ENCODE measurements around the gene PC. TPM values are rescaled to one million over a fixed set of nuclear protein-coding genes. Genes with fewer than 3 reads are reported as not detected.

PC gene
- total and polyA plus RNA-seq, 2 experiments from 2014 or later = 18.3 to 21.7 TPM

DNA sequence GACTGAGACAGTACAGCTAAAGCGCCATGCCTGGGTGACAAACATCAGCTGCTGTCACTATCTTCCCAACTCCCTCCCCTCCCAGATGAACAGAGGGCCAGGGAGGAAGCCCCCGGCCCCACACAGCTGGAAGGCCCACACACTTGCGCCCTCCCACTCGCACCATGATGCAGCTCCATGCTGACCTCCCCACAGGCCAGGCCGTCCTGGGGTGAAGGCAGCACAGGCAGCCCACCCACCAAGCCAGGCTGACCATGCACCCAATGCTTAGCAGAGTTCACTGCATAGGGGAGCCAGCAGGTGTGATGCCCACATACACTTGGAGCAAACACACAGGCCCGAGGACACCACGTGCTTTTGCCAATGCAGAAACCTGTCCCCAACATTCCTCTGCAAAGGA, 79.2 kb downstream of the PC start:
- Histone ChIP-seq H2AFZ (no peak overlapping the region), H3K4me2 (no peak overlapping the region), H3K27ac (ENCODE audit: low read depth) (no peak overlapping the region), H3K4me1 (ENCODE audit: insufficient read depth) (peaks cover 10% of the 10 kb centered on the region; the same call in 1 of the 2 replicates), H3F3A (replicated peaks; ENCODE audit: low read depth) (no peaks in the 10 kb centered on the region), H3K9me2 (ENCODE audit: insufficient read depth) (no peaks in the 10 kb centered on the region), H3K4me3 (no peak overlapping the region), H3K27me3 (ENCODE audit: insufficient read depth) (no peaks in the 10 kb centered on the region), H3K36me3 (ENCODE audit: insufficient read depth) (no peaks in the 10 kb centered on the region), H4K20me1 (replicated peaks; ENCODE audit: insufficient read depth) (no peaks in the 10 kb centered on the region), H3K79me2 (replicated peaks; ENCODE audit: insufficient read depth) (no peaks in the 10 kb centered on the region)
- no peak overlapping the region for H3K4me3 Mint-ChIP-seq
- H3K4me1 Mint-ChIP-seq = peaks cover 48% of the 10 kb centered on the region
- ATAC-seq (no peak), DNase-seq (ENCODE audit: low spot score) (no peak)
- H3K27me3 Mint-ChIP-seq (ENCODE audit: insufficient read depth, low read depth, poor library complexity) = peaks cover 9% of the 10 kb centered on the region
- no peaks in the 10 kb centered on the region for H3K9me3 Mint-ChIP-seq
- H3K36me3 Mint-ChIP-seq (ENCODE audit: low read depth) = no peaks in the 10 kb centered on the region
- no peak overlapping the region for H3K27ac Mint-ChIP-seq
- TF ChIP-seq CTCF (conservative IDR thresholded peaks at IDR 0.05; ENCODE audit: low read depth in 2 of 2) (no peak), JUNB (IDR thresholded peaks at IDR 0.05; ENCODE audit: unreplicated experiment) (no peak), CREB1 (CRISPR knock-in tag; IDR thresholded peaks at IDR 0.05; ENCODE audit: low read depth) (no peak), EZH2phosphoT487 (IDR thresholded peaks at IDR 0.05; ENCODE audit: unreplicated experiment) (no peak), NANOG (IDR thresholded peaks at IDR 0.05; ENCODE audit: borderline replicate concordance) (no peak), ZNF331 (CRISPR knock-in tag; IDR thresholded peaks at IDR 0.05; ENCODE audit: low read depth) (no peak), ETS1 (IDR thresholded peaks at IDR 0.05) (no peak), EZH2 (IDR thresholded peaks at IDR 0.05; ENCODE audit: low read depth, unreplicated experiment) (no peak), ZNF114 (CRISPR knock-in tag; IDR thresholded peaks at IDR 0.05) (no peak), POLR2AphosphoS5 (IDR thresholded peaks at IDR 0.05; ENCODE audit: low read depth) (no peak), STAT1 (IDR thresholded peaks at IDR 0.05; ENCODE audit: unreplicated experiment) (no peak)
- TF ChIP-seq, protein P1, sequence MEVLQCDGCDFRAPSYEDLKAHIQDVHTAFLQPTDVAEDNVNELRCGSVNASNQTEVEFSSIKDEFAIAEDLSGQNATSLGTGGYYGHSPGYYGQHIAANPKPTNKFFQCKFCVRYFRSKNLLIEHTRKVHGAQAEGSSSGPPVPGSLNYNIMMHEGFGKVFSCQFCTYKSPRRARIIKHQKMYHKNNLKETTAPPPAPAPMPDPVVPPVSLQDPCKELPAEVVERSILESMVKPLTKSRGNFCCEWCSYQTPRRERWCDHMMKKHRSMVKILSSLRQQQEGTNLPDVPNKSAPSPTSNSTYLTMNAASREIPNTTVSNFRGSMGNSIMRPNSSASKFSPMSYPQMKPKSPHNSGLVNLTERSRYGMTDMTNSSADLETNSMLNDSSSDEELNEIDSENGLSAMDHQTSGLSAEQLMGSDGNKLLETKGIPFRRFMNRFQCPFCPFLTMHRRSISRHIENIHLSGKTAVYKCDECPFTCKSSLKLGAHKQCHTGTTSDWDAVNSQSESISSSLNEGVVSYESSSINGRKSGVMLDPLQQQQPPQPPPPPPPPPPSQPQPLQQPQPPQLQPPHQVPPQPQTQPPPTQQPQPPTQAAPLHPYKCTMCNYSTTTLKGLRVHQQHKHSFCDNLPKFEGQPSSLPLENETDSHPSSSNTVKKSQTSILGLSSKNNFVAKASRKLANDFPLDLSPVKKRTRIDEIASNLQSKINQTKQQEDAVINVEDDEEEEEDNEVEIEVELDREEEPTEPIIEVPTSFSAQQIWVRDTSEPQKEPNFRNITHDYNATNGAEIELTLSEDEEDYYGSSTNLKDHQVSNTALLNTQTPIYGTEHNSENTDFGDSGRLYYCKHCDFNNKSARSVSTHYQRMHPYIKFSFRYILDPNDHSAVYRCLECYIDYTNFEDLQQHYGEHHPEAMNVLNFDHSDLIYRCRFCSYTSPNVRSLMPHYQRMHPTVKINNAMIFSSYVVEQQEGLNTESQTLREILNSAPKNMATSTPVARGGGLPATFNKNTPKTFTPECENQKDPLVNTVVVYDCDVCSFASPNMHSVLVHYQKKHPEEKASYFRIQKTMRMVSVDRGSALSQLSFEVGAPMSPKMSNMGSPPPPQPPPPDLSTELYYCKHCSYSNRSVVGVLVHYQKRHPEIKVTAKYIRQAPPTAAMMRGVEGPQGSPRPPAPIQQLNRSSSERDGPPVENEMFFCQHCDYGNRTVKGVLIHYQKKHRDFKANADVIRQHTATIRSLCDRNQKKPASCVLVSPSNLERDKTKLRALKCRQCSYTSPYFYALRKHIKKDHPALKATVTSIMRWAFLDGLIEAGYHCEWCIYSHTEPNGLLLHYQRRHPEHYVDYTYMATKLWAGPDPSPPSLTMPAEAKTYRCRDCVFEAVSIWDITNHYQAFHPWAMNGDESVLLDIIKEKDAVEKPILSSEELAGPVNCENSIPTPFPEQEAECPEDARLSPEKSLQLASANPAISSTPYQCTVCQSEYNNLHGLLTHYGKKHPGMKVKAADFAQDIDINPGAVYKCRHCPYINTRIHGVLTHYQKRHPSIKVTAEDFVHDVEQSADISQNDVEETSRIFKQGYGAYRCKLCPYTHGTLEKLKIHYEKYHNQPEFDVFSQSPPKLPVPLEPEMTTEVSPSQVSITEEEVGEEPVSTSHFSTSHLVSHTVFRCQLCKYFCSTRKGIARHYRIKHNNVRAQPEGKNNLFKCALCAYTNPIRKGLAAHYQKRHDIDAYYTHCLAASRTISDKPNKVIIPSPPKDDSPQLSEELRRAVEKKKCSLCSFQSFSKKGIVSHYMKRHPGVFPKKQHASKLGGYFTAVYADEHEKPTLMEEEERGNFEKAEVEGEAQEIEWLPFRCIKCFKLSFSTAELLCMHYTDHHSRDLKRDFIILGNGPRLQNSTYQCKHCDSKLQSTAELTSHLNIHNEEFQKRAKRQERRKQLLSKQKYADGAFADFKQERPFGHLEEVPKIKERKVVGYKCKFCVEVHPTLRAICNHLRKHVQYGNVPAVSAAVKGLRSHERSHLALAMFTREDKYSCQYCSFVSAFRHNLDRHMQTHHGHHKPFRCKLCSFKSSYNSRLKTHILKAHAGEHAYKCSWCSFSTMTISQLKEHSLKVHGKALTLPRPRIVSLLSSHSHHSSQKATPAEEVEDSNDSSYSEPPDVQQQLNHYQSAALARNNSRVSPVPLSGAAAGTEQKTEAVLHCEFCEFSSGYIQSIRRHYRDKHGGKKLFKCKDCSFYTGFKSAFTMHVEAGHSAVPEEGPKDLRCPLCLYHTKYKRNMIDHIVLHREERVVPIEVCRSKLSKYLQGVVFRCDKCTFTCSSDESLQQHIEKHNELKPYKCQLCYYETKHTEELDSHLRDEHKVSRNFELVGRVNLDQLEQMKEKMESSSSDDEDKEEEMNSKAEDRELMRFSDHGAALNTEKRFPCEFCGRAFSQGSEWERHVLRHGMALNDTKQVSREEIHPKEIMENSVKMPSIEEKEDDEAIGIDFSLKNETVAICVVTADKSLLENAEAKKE (CRISPR knock-in tag; IDR thresholded peaks at IDR 0.05) = no peak
- TF ChIP-seq, protein P2, sequence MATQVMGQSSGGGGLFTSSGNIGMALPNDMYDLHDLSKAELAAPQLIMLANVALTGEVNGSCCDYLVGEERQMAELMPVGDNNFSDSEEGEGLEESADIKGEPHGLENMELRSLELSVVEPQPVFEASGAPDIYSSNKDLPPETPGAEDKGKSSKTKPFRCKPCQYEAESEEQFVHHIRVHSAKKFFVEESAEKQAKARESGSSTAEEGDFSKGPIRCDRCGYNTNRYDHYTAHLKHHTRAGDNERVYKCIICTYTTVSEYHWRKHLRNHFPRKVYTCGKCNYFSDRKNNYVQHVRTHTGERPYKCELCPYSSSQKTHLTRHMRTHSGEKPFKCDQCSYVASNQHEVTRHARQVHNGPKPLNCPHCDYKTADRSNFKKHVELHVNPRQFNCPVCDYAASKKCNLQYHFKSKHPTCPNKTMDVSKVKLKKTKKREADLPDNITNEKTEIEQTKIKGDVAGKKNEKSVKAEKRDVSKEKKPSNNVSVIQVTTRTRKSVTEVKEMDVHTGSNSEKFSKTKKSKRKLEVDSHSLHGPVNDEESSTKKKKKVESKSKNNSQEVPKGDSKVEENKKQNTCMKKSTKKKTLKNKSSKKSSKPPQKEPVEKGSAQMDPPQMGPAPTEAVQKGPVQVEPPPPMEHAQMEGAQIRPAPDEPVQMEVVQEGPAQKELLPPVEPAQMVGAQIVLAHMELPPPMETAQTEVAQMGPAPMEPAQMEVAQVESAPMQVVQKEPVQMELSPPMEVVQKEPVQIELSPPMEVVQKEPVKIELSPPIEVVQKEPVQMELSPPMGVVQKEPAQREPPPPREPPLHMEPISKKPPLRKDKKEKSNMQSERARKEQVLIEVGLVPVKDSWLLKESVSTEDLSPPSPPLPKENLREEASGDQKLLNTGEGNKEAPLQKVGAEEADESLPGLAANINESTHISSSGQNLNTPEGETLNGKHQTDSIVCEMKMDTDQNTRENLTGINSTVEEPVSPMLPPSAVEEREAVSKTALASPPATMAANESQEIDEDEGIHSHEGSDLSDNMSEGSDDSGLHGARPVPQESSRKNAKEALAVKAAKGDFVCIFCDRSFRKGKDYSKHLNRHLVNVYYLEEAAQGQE (IDR thresholded peaks at IDR 0.05; ENCODE audit: unreplicated experiment) = no peak
